Measurements from ENCODE around the gene SYT9.

DNA sequence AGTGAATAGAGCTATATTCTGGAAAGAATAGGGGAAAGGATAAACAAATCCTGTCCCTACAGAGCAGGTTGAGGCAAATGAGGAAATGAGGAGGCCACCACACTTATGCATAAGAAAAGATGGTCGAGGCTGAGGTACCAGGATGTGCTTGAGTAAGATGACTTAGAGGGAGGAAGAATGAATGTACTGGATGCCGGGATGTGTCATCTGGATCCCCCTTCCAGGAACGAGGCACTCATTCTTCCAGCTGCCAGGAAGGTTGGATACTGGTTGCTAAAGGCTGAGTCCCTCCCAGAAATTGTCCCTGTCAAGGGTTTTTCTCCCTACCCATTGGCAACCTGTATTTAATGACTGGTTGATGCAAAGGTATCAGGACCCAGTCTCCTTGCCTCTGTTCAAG, 31.1 kb upstream of the SYT9 start:
- TF ChIP-seq, protein P1, sequence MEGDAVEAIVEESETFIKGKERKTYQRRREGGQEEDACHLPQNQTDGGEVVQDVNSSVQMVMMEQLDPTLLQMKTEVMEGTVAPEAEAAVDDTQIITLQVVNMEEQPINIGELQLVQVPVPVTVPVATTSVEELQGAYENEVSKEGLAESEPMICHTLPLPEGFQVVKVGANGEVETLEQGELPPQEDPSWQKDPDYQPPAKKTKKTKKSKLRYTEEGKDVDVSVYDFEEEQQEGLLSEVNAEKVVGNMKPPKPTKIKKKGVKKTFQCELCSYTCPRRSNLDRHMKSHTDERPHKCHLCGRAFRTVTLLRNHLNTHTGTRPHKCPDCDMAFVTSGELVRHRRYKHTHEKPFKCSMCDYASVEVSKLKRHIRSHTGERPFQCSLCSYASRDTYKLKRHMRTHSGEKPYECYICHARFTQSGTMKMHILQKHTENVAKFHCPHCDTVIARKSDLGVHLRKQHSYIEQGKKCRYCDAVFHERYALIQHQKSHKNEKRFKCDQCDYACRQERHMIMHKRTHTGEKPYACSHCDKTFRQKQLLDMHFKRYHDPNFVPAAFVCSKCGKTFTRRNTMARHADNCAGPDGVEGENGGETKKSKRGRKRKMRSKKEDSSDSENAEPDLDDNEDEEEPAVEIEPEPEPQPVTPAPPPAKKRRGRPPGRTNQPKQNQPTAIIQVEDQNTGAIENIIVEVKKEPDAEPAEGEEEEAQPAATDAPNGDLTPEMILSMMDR (IDR thresholded peaks at IDR 0.05; ENCODE audit: extremely low read depth in 1 of 2, insufficient read depth in 1 of 2, low read depth in 1 of 2, low read length in 2 of 2), result no peak
- TF ChIP-seq POLR2A (IDR thresholded peaks at IDR 0.05; ENCODE audit: low read depth, low read length) (no peak), EZH2 (IDR thresholded peaks at IDR 0.05; ENCODE audit: borderline replicate concordance, low read depth, low read length, severe bottlenecking) (no peak)

Measured in endothelial cell of umbilical vein (primary cell).